NCI-H146 treated with DMSO at 0.1 percent for 48 hours (cell line): ENCODE data around the gene FTH1.
A peak's percentile ranks its signal among the peaks of the same experiment; 100 is the strongest.
"Not testable (repeated sequence)": the region's sequence is repeated elsewhere in the genome, so short reads cannot be mapped to it uniquely, and the experiment has no call there.

ENCODE experiments used
- DNase-seq: peaks from one replicate; lab custom pipeline; 2025; ENCODE audit not compliant: unreplicated experiment; lab: John Stamatoyannopoulos, UW

The FTH1 gene

DNA sequence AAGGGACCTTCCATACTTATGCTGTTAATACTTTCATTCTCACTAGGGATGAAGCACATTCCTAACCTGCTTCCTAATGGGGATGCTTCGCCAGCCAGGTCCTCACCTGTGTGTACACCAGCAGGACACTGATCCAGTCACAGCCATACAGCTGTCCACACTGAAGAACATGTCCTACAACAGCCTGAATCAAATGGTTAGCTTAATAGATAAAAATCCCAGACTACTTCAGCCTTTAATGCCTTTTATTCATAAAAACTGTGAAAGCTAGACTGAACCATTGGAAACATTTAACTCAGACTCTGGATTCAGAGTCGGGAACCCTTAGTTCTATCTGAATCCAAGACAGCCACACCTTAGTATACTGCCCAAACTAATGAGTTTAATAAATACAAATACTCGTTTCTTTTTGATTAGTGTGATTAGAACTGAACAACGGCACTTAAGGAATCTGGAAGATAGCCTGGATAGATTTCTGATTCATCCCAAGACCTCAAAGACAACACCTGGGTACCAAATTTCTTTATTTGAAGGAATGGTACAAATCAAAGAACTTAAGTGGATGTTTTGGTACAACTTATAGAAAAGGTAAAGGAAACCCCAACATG, 3.3 kb downstream of the FTH1 start:
- DNase-seq, result no peak

- no peak for DNase-seq
These were observed 4.0 kb downstream of the FTH1 start for GRCh38 chr11:61963282-61964057.

DNA sequence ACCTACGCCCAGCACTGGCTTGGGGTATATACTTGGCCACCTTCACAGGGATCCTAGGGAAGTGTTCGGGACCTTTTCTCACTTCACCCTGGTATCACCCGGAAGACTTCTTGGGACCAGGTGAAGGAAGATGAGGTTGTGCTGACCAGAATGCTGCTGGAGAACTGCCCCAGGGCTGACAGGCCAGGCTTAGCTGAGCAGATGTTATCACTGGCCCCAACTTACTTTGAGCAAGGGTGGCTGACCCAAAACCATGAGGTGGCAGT, 4.5 kb downstream of the FTH1 start:
- DNase-seq, result no peak

- no peak for DNase-seq
These were observed 5.0 kb downstream of the FTH1 start for GRCh38 chr11:61962213-61963015.

DNA sequence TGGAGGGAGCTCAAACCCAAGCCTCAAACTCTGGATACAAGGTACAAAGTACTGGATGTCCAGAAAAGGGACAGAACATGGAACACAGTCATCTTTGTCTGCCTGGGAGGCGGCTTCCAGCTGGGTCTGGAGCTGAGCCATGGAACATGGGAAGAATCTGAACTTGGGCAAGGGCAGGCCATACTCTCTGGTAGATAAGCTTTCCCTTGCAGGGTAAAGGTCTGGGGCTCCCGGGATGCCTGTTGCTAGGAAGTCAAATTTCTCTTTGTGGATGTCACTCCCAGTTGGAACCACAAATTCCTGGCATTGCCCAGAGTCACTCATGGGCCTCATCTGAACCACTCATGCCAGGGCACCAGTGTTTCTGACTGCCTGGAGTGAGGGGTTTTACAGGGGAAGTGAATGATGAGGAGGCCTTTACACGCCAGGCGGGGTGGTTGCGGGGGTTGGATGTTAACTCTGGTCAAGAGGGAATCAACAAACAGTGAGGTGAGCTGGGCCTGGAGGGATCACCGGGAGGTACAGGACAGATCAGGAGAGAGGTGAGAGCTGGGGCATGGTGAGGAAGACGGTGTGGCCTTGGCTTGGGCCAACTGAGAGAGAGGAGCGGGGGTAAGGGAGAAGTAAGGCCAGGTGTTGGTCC, 5.7 kb downstream of the FTH1 start:
- DNase-seq, result no peak

GRCh38 chr11:61960532-61960931, 6.9 kb downstream of the FTH1 start:
- no peak for DNase-seq

GRCh38 chr11:61959678-61960077, 7.8 kb downstream of the FTH1 start:
- no peak for DNase-seq

DNA sequence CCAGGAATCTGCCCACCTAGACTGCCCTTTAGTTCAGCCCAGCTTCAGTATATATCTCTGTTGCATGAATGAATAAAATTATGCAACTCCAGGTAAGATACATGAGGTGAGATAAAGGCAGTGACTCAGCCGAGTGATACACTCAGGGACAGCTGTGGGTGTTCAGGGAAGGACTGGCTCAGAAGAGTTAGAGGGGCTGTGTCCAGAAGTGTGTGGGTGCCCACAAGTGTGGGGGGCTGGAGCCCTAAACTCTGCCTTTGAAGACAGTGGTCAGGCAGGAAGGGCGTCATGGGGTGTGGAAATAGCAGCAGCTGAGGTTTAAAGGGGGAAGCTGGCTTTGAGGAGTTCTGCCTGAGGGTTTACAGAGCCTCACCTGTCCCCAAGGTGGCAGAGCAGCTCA, 8.3 kb downstream of the FTH1 start:
- no peak for DNase-seq

DNA sequence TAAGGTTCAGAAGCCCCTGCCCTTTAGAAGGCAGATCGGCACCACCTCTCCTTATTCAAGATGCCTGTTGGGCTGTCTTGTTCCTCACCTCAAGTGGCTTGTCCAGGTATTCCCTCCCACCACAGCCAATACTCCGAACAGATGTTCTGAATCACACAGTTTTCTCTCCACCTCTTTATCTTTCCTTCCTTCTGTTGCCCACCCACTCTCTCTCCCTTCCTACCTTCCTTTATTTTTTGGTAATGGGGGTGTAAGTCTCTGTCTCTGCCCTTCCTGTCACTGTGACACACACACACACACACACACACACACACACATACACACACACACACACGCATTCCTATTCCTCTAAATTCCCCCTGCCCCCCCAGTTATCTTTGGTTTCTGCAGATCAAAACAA, 8.8 kb downstream of the FTH1 start:
- DNase-seq, result no peak

DNA sequence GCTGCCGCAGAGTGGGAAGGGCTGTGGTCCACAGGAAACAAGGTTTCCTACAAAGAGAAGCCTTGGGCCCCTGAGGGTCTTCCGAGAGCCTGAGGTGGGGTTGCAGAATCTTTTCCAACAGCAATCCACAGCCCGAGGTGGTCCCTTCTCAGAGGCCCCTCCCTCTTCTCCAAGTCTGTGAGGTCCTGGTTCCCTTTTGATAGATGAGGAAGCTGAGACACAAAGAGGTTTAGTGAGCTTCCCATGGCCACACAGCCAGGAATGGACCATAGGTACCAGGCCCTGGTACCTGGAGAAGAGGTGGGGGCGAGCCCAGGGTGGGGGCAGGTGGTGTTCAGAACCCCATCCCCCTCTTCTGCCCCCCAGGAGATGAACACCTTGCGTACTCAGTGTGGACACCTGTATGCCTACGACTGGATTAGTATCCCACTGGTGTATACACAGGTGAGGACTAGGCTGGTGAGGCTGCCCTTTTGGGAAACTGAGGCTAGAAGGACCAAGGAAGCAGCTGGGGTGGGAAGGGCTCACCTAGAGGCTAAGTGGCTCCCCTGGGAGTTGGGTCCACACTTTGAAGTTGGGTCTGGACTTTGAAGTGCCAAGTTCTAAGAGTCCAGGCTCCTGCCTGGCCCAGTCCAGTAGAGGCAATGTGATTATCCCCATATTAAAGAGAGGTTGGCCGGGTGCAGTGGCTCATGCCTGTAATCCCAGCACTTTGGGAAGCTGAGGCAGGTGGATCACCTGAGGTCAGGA, 10.2 kb downstream of the FTH1 start:
- no peak for DNase-seq

GRCh38 chr11:61956191-61957020, 11.0 kb downstream of the FTH1 start:
- DNase-seq, result no peak

GRCh38 chr11:61955422-61956135, 11.9 kb downstream of the FTH1 start:
- peak; percentile 18 for DNase-seq

- DNase-seq, result peak; percentile 31
These were observed 12.5 kb downstream of the FTH1 start for GRCh38 chr11:61954851-61955421.

GRCh38 chr11:61954106-61954850, 13.2 kb downstream of the FTH1 start:
- no peak for DNase-seq

GRCh38 chr11:61953632-61954031, 13.8 kb downstream of the FTH1 start:
- not testable (repeated sequence) for DNase-seq

DNA sequence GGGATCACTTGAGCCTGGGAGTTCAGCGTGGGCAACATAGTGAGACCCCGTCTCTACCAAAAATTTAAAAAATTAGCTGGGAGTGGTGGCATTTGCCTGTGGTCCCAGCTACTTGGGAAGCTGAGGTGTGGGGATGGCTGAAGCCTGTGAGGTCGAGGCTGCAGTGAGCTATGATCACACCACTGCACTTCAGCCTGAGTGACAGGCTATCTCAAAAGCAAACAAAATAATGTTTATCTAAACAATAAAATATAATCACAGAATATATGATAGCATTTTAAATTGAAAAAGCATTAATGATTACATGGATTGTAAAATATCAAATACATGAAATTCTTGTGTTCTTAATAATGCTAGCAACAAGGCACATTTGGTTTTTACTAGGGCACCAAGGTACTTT, 14.6 kb downstream of the FTH1 start:
- no peak for DNase-seq

- DNase-seq, result no peak
These were observed 15.8 kb downstream of the FTH1 start for GRCh38 chr11:61951484-61952135.

GRCh38 chr11:61950035-61950547, 17.3 kb downstream of the FTH1 start, which contains the start of gene BEST1:
Gene BEST1 (plus strand): TSS chr11:61950351. CDS start chr11:61951807, 1,456 bp downstream.
- DNase-seq, result no peak
